Measurements from ENCODE around the gene RELN.

RELN gene

DNA sequence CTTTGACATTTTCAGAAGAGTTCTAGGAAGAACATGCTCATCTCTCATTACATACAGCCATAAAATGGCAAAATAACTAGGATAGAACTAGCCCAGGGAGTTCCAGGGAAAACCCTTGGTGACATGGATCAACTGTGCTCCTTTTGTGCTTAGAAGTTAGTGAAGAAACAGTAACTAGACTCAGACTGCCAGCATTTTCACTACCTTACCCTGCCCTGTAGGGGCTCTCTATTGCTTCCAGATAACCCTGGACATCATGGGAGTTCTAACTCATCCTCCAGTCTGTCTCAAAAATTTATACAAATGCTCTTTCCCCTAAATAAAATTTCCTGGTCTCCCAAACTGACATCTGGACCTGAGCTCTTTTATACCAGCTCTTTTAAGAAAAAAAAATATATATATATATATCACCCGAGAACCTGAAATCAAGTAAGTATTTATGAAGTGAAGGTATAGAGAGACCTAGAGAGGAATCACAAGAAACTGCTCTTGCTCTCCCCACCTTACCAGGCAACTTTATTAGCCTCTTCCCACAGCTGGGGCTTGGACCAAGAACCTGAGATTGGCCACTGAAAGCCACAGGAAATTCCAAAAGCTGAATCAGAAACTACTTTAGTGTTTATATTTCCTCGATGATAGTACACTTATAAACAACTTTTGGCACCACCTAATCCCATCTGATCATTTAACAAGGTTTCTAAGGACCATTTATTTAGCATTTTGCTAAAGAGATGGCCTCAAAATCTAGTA is 101.4 kb downstream of the RELN start:
- H3K9me3 ChIP-seq (replicated peaks; ENCODE audit: low read length): no peaks in the 10 kb centered on the region
- peaks cover 2% of the 10 kb centered on the region for H3K27me3 ChIP-seq (ENCODE audit: control insufficient read depth, insufficient read depth, low read length)
- no peak overlapping the region for H3K9ac ChIP-seq (ENCODE audit: low read depth, low read length)
- no peak overlapping the region for H3K4me2 ChIP-seq (ENCODE audit: low read length)
- no peaks in the 10 kb centered on the region for H3K36me3 ChIP-seq (ENCODE audit: insufficient read depth, low read length)
- H3K4me3 ChIP-seq (ENCODE audit: low read length): no peak overlapping the region
- no peaks in the 10 kb centered on the region for H3K4me1 ChIP-seq (ENCODE audit: control insufficient read depth, insufficient read depth, low read length)

- Histone ChIP-seq H3K9ac (ENCODE audit: low read depth, low read length) (no peak overlapping the region), H3K4me3 (ENCODE audit: low read length) (no peak overlapping the region), H3K27me3 (ENCODE audit: control insufficient read depth, insufficient read depth, low read length) (no peaks in the 10 kb centered on the region), H3K4me1 (ENCODE audit: control insufficient read depth, insufficient read depth, low read length) (no peaks in the 10 kb centered on the region), H3K4me2 (ENCODE audit: low read length) (no peak overlapping the region), H3K36me3 (ENCODE audit: insufficient read depth, low read length) (no peaks in the 10 kb centered on the region), H3K9me3 (replicated peaks; ENCODE audit: low read length) (no peaks in the 10 kb centered on the region)
These were observed 102.4 kb downstream of the RELN start for GRCh38 chr7:103887050-103887449.

GRCh38 chr7:103879928-103880600 is 109.4 kb downstream of the RELN start:
- Histone ChIP-seq H3K36me3 (ENCODE audit: insufficient read depth, low read length) (no peaks in the 10 kb centered on the region), H3K27me3 (ENCODE audit: control insufficient read depth, insufficient read depth, low read length) (no peaks in the 10 kb centered on the region), H3K9ac (ENCODE audit: low read depth, low read length) (no peak overlapping the region), H3K4me1 (ENCODE audit: control insufficient read depth, insufficient read depth, low read length) (no peaks in the 10 kb centered on the region), H3K4me3 (ENCODE audit: low read length) (no peak overlapping the region), H3K9me3 (replicated peaks; ENCODE audit: low read length) (no peaks in the 10 kb centered on the region), H3K4me2 (ENCODE audit: low read length) (no peak overlapping the region)

- H3K36me3 ChIP-seq (ENCODE audit: insufficient read depth, low read length): no peaks in the 10 kb centered on the region
- no peak overlapping the region for H3K4me2 ChIP-seq (ENCODE audit: low read length)
- H3K27me3 ChIP-seq (ENCODE audit: control insufficient read depth, insufficient read depth, low read length): no peaks in the 10 kb centered on the region
- H3K9me3 ChIP-seq (replicated peaks; ENCODE audit: low read length): no peaks in the 10 kb centered on the region
- no peak overlapping the region for H3K4me3 ChIP-seq (ENCODE audit: low read length)
- H3K4me1 ChIP-seq (ENCODE audit: control insufficient read depth, insufficient read depth, low read length): no peaks in the 10 kb centered on the region
- H3K9ac ChIP-seq (ENCODE audit: low read depth, low read length): no peak overlapping the region
These were observed 110.0 kb downstream of the RELN start for GRCh38 chr7:103879411-103879810.

DNA sequence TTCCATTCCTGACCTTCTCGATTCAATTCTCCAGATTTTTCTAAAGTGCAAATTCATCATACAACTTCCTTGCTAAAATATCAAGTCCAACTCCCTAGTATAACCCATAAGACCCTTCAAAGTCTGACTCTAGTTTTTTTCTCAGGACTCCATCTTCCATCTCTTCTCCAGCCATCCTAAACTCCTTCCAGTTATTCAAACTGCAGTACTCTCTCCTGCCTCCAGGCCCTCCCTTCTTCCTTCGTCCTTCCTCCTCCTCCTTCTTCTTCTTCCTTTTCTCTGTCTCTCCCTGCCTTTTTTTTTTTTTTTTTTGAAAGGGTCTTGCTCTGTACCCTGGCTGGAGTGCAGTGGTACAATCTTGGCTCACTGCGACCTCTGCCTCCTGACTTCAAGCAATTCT is 111.9 kb downstream of the RELN start:
- no peaks in the 10 kb centered on the region for H3K27me3 ChIP-seq (ENCODE audit: control insufficient read depth, insufficient read depth, low read length)
- no peaks in the 10 kb centered on the region for H3K36me3 ChIP-seq (ENCODE audit: insufficient read depth, low read length)
- H3K9me3 ChIP-seq (replicated peaks; ENCODE audit: low read length): no peaks in the 10 kb centered on the region
- no peak overlapping the region for H3K4me3 ChIP-seq (ENCODE audit: low read length)
- H3K9ac ChIP-seq (ENCODE audit: low read depth, low read length): no peak overlapping the region
- H3K4me1 ChIP-seq (ENCODE audit: control insufficient read depth, insufficient read depth, low read length): no peaks in the 10 kb centered on the region
- no peak overlapping the region for H3K4me2 ChIP-seq (ENCODE audit: low read length)

- Histone ChIP-seq H3K4me2 (ENCODE audit: low read length) (no peak overlapping the region), H3K36me3 (ENCODE audit: insufficient read depth, low read length) (no peaks in the 10 kb centered on the region), H3K9ac (ENCODE audit: low read depth, low read length) (no peak overlapping the region), H3K4me1 (ENCODE audit: control insufficient read depth, insufficient read depth, low read length) (no peaks in the 10 kb centered on the region), H3K27me3 (ENCODE audit: control insufficient read depth, insufficient read depth, low read length) (no peaks in the 10 kb centered on the region), H3K4me3 (ENCODE audit: low read length) (no peak overlapping the region), H3K9me3 (replicated peaks; ENCODE audit: low read length) (no peaks in the 10 kb centered on the region)
These were observed 113.7 kb downstream of the RELN start for GRCh38 chr7:103875718-103876117.

- H3K4me1 ChIP-seq (ENCODE audit: control insufficient read depth, insufficient read depth, low read length): no peaks in the 10 kb centered on the region
- H3K9ac ChIP-seq (ENCODE audit: low read depth, low read length): no peak overlapping the region
- no peak overlapping the region for H3K4me2 ChIP-seq (ENCODE audit: low read length)
- H3K36me3 ChIP-seq (ENCODE audit: insufficient read depth, low read length): no peaks in the 10 kb centered on the region
- H3K27me3 ChIP-seq (ENCODE audit: control insufficient read depth, insufficient read depth, low read length): no peaks in the 10 kb centered on the region
- H3K9me3 ChIP-seq (replicated peaks; ENCODE audit: low read length): no peaks in the 10 kb centered on the region
- no peak overlapping the region for H3K4me3 ChIP-seq (ENCODE audit: low read length)
These were observed 118.0 kb downstream of the RELN start for GRCh38 chr7:103871473-103871872.

- Histone ChIP-seq H3K36me3 (ENCODE audit: insufficient read depth, low read length) (no peaks in the 10 kb centered on the region), H3K4me1 (ENCODE audit: control insufficient read depth, insufficient read depth, low read length) (no peaks in the 10 kb centered on the region), H3K4me2 (ENCODE audit: low read length) (no peak overlapping the region), H3K9ac (ENCODE audit: low read depth, low read length) (no peak overlapping the region), H3K9me3 (replicated peaks; ENCODE audit: low read length) (no peaks in the 10 kb centered on the region), H3K27me3 (ENCODE audit: control insufficient read depth, insufficient read depth, low read length) (no peaks in the 10 kb centered on the region), H3K4me3 (ENCODE audit: low read length) (no peak overlapping the region)
These were observed 118.8 kb downstream of the RELN start for GRCh38 chr7:103870664-103871063.

DNA sequence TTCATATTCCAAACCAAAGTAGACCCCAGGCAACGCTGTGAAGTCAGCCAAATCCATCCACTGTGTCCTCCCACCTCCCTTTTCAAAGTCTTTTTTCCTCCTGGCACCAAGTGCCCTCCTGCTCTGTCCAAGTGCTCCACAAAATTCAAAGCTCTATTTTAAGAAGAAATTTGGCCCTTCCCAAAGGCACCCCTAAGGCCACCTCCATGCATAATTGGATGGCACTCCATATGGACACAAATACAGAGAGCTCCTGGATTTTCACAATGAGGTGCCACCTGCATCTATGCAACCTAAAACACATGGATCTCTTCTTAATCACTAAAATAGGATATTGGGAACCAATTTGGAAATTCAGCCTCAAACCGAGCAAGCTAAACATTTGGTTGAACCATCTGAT is 121.6 kb downstream of the RELN start:
- no peaks in the 10 kb centered on the region for H3K27me3 ChIP-seq (ENCODE audit: control insufficient read depth, insufficient read depth, low read length)
- H3K9me3 ChIP-seq (replicated peaks; ENCODE audit: low read length): no peaks in the 10 kb centered on the region
- no peaks in the 10 kb centered on the region for H3K4me1 ChIP-seq (ENCODE audit: control insufficient read depth, insufficient read depth, low read length)
- H3K9ac ChIP-seq (ENCODE audit: low read depth, low read length): no peak overlapping the region
- no peaks in the 10 kb centered on the region for H3K36me3 ChIP-seq (ENCODE audit: insufficient read depth, low read length)
- H3K4me2 ChIP-seq (ENCODE audit: low read length): no peak overlapping the region
- no peak overlapping the region for H3K4me3 ChIP-seq (ENCODE audit: low read length)

GRCh38 chr7:103866919-103867318 is 122.5 kb downstream of the RELN start:
- Histone ChIP-seq H3K4me1 (ENCODE audit: control insufficient read depth, insufficient read depth, low read length) (no peaks in the 10 kb centered on the region), H3K9ac (ENCODE audit: low read depth, low read length) (no peak overlapping the region), H3K9me3 (replicated peaks; ENCODE audit: low read length) (no peaks in the 10 kb centered on the region), H3K4me3 (ENCODE audit: low read length) (no peak overlapping the region), H3K4me2 (ENCODE audit: low read length) (no peak overlapping the region), H3K36me3 (ENCODE audit: insufficient read depth, low read length) (no peaks in the 10 kb centered on the region), H3K27me3 (ENCODE audit: control insufficient read depth, insufficient read depth, low read length) (no peaks in the 10 kb centered on the region)

GRCh38 chr7:103865442-103865841 is 124.0 kb downstream of the RELN start:
- Histone ChIP-seq H3K9ac (ENCODE audit: low read depth, low read length) (no peak overlapping the region), H3K27me3 (ENCODE audit: control insufficient read depth, insufficient read depth, low read length) (no peaks in the 10 kb centered on the region), H3K4me1 (ENCODE audit: control insufficient read depth, insufficient read depth, low read length) (no peaks in the 10 kb centered on the region), H3K36me3 (ENCODE audit: insufficient read depth, low read length) (no peaks in the 10 kb centered on the region), H3K4me2 (ENCODE audit: low read length) (no peak overlapping the region), H3K9me3 (replicated peaks; ENCODE audit: low read length) (no peaks in the 10 kb centered on the region), H3K4me3 (ENCODE audit: low read length) (no peak overlapping the region)
